Measurements from ENCODE around the gene CA7. TPM values are rescaled to one million over a fixed set of nuclear protein-coding genes. Genes with fewer than 3 reads are reported as not detected.

CA7 gene
- total RNA-seq, 4 donors from 2014 or later = not detected

- whole genome bisulfite sequencing, 2 donors = 15 to 19% methylated on average over 10 of the region's 10 CpGs
- H3K27me3 ChIP-seq = peaks cover 0 to 42% of the 10 kb centered on the region in 2 donors
- H3K36me3 ChIP-seq = no peaks in the 10 kb centered on the region
- peak overlapping the region; percentile 4 to 52 (median 36) for H3K4me3 ChIP-seq
- H3K4me1 ChIP-seq = peaks cover 0 to 16% (median 13%) of the 10 kb centered on the region in 4 donors
- TF ChIP-seq POLR2A (IDR thresholded peaks at IDR 0.05) = no peak
- no peak for DNase-seq (ENCODE audit: low spot score in 2 of 2)
- no peak overlapping the region for H3K27ac ChIP-seq
- H3K9me3 ChIP-seq = no peaks in the 10 kb centered on the region
Measured at GRCh38 chr16:66845080-66845410, 831 bp downstream of the CA7 start.

GRCh38 chr16:66845791-66846221 is 1.6 kb downstream of the CA7 start:
- TF ChIP-seq CTCF (IDR thresholded peaks at IDR 0.05) (no peak), EP300 (IDR thresholded peaks at IDR 0.05) (no peak), POLR2A (IDR thresholded peaks at IDR 0.05) (no peak)
- whole genome bisulfite sequencing, 2 donors = 39 to 52% methylated on average over 9 of the region's 9 CpGs
- Histone ChIP-seq H3K4me1 (peaks cover 0 to 16% (median 13%) of the 10 kb centered on the region in 4 donors), H3K27me3 (peaks cover 0 to 42% of the 10 kb centered on the region in 2 donors), H3K4me3 (no peak overlapping the region), H3K36me3 (no peaks in the 10 kb centered on the region), H3K27ac (no peak overlapping the region), H3K9me3 (no peaks in the 10 kb centered on the region)
- DNase-seq (ENCODE audit: low spot score in 2 of 2) = no peak

GRCh38 chr16:66846266-66846665 is 2.1 kb downstream of the CA7 start:
- Histone ChIP-seq H3K27me3 (peaks cover 0 to 42% of the 10 kb centered on the region in 2 donors), H3K36me3 (no peaks in the 10 kb centered on the region), H3K4me1 (peaks cover 0 to 16% (median 13%) of the 10 kb centered on the region in 4 donors), H3K27ac (no peak overlapping the region), H3K9me3 (no peaks in the 10 kb centered on the region), H3K4me3 (no peak overlapping the region)
- TF ChIP-seq CTCF (IDR thresholded peaks at IDR 0.05) = no peak
- TF ChIP-seq POLR2A (IDR thresholded peaks at IDR 0.05) = no peak
- TF ChIP-seq EP300 (IDR thresholded peaks at IDR 0.05) = no peak
- WGBS, 2 donors = 89 to 100% methylated on average over 1 of the region's 1 CpG
- no peak for DNase-seq (ENCODE audit: low spot score in 2 of 2)

DNA sequence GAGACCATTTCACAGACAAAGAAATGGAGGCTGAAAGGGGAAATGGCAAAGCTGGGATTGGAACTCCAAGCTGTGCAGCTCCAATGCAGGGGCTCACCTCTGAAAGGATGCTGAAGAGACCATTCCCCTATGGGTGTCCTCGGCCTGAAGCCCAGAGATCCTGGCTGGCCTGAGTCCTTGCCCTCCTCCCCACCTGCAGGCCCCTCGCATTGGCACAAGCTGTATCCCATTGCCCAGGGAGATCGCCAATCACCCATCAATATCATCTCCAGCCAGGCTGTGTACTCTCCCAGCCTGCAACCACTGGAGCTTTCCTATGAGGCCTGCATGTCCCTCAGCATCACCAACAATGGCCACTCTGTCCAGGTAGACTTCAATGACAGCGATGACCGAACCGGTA is 2.6 kb downstream of the CA7 start:
- H3K4me1 ChIP-seq = peaks cover 0 to 16% (median 13%) of the 10 kb centered on the region in 4 donors
- no peak overlapping the region for H3K4me3 ChIP-seq
- no peak for DNase-seq (ENCODE audit: low spot score in 2 of 2)
- peaks cover 0 to 42% of the 10 kb centered on the region in 2 donors for H3K27me3 ChIP-seq
- WGBS, 2 donors = 92 to 95% methylated on average over 6 of the region's 6 CpGs
- no peak overlapping the region for H3K27ac ChIP-seq
- no peaks in the 10 kb centered on the region for H3K9me3 ChIP-seq
- no peaks in the 10 kb centered on the region for H3K36me3 ChIP-seq
- TF ChIP-seq EP300 (IDR thresholded peaks at IDR 0.05) (no peak), POLR2A (IDR thresholded peaks at IDR 0.05) (no peak), CTCF (IDR thresholded peaks at IDR 0.05) (no peak)

GRCh38 chr16:66847533-66848067 is 3.4 kb downstream of the CA7 start:
- DNase-seq (ENCODE audit: low spot score in 2 of 2) = no peak
- H3K36me3 ChIP-seq = no peaks in the 10 kb centered on the region
- TF ChIP-seq EP300 (IDR thresholded peaks at IDR 0.05) = no peak
- no peak for TF ChIP-seq CTCF (IDR thresholded peaks at IDR 0.05)
- TF ChIP-seq POLR2A (IDR thresholded peaks at IDR 0.05) = no peak
- 69 to 82% methylated on average over 6 of the region's 6 CpGs for WGBS, 2 donors
- H3K9me3 ChIP-seq = no peaks in the 10 kb centered on the region
- peaks cover 0 to 16% (median 13%) of the 10 kb centered on the region in 4 donors for H3K4me1 ChIP-seq
- no peak overlapping the region for H3K27ac ChIP-seq
- H3K27me3 ChIP-seq = peaks cover 0 to 42% of the 10 kb centered on the region in 2 donors
- H3K4me3 ChIP-seq = no peak overlapping the region

Data from tibial nerve (tissue), 4 donors.